Putamen (tissue), 1 donor: ENCODE data around the gene ENDOV.

Experiments
- DNase-seq: peaks from one replicate; pipeline ENCODE4 v3.0.0-alpha.2; 2016; ENCODE audit warnings: low spot score

The ENDOV gene

DNA sequence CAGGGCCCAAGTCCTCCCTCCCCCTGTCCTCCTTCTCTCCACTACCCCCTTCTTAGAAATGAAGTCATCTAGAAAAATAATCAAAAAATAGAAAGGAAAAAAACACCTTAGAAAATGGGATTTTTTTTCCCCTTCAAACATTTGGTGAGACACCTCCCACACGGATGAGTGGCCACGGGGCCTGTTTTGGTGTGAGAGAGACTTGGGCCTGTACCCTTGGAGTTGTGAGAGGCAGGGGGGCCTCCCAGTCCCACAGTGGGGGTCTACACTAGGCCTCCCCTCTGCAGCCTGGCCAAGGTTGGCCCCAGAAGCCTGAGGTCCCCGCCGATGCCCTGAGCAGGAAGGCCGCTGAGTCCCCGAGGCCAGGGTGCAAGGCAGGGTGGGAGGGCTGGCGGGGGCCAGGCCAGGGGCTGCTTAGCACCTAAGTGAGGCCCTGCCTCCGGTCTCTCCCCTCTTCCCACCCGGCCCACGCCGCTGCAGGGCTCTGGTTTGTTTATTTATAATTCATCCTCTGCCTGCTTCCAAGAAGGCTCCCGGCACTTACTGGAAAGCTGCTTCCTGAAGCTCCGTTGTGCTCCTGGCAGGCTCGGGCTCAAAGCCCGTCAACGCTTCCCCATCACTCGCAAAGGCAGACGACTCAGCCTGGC lies 35.1 kb downstream of the ENDOV start:
- DNase-seq: no peak

DNA sequence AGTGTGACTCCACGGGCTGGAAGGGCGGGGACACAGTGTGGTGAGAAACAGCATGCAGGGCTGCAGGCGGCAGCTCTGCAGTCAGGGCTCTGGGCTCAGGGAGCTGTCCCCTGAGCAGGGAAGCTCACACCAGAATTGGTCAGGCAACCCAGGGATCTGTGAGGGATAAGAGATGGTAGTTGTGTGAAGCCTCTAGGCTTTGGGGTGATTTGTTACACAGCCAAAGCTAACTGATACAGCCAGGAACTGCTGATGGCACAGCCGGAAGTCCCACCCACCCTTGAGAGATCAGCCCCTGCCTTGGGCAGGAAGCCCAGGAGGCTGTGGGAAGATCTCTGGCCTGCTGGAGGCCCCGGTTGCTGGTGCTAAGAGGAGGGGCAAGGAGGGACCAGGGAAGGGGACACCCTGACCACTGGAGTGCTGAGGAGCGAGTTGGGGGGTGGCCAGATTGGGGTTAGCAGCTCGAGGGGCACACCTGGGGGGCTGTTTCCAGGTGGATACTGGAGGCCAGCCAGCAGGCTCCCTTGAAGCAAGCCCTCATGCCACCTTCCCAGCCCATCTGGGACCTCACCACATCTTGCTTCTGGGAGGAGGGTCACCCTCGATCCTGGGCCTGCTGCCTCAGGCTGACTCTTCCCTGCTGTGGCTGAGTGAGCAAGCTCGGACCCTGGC lies 36.3 kb downstream of the ENDOV start:
- no peak for DNase-seq

DNA sequence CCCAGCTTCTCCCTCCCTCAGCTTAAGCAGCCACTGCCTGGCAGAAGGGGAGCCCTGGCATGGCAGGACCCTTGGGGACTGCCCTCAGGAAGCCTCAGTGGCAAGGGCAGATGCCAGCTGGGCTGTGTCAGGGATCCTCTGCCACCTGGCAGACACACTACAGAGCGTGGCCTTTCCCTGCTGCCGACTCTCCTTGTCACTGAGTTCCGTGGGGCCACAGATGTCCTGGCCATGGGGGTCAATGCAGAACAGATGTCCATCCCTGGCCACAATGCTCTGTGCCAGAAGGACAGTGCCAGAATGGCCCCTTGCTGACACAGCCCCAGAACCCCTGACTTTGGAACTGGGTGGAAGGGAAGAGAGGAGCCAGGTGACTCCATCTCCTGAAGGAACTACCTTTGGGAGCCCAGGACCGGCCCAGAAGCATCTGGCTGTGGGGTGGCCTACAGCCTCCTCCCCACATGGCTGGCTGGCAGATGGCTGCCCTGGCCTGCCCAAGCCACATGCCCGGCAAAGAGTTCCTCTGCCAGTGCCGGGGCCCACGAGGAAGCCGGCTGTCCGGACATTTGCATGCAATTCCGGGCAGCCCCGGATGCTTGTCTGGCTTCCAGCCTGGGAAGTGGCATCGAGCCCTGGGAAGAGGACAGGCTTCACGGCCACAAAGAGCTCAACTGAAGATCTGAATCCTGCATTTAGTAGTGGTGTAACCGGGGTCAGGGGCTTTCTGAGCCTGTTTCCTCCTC lies 37.4 kb downstream of the ENDOV start:
- no peak for DNase-seq

DNA sequence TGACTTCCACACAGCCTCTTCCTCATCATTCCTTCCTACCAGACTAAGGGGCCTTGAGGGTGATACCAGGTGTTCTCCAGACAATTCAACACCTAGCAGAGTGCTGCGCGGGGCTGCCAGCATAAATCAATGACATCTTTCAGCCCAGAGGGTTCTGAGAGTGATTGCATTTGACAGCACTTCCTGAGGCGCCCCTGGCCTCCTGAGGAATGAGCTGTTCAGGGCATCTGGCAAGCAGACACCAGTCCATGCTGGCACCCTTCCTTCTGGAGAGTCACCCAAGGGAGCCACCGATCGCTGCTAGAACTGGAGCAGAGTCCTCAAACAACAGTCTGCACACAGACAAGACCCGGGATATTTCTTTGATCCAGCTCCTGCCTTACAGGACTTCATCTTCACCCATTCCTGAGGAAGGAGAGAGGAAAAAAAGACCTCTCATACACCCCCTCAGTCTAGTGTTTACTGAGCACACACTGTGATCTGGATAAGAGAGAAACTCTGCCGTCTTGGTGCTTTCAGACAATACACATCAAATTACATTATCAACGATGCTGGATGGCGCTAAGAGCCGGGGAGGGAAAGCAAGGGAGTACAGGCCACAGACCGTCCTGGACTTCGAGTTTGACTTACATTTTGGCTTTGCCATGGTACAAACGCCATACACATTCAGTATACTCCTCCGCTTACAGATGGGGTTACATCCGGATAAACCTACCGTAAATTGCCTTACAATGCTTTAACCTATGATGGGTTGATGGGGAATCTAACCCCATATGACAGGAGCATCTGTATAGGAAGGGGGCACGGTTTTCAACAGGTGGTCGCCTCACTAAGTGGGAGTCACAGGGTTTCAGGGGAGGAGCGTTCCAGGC lies 38.4 kb downstream of the ENDOV start:
- DNase-seq: no peak

DNA sequence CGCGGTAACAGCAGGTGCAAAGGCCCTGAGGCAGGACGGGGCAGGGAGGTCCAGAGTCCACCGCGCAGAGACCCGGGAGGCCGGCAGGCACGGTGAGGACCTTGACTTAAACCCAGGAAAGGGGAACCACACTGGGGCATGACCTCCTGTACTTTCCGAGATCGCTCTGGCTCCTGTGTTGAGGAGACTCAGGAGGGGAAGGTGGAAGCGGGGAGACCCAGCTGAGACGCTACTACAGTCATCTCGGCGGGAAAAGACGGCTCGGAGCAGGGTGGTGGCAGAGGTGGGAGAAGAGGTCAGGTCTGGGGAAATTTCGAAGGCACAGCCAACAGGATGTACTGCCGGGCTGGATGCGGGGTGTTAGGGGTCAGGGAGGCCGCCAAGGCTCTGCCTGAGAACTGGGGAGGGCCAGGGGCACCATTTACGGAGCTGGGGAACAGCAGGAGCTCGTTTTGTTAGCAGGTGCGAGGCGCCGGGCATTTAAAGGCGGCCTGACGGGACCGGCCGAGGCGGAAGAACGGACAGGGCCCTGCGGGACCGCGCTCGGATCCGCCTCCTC lies 39.1 kb downstream of the ENDOV start:
- no peak for DNase-seq

DNA sequence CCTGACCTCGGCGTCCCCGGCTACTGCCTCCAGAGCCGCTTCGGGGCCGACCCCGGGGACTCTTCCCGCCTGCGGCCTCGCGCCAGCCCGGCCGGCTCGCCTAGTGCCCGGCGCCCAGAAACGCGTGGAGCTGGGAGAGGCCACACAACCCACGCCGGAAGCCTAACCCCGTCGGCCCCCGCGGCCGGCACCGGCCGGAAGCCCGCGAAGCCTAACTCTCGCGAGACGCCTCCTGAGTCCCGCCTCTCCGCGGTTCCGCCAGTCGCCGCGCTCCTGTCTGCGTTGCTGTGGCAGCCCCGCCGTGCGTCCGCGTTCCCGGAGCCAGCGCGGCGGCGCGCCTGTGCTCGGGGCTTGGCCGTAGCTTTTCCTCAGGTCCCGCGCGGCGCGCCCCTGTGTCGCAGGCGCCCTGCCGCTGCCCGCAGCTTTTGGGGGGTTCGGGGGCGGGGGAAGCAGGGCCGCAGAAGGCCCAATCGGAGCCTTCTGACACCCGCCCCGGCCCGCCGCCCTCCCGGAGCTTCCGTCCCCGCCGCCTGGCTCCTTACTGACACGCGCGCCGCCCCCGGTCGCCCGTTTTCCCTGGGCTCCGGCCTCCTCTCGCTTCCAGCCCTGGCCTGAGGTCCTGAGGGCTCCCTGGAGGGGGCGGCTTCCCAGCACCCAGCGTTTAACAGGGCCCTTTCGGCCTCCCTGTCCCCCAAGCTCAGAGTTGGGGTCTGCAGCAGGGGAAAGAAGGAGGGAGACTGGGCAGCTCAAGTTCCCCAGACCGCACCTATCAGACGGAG lies 39.8 kb downstream of the ENDOV start:
- DNase-seq: peak; percentile 95

DNA sequence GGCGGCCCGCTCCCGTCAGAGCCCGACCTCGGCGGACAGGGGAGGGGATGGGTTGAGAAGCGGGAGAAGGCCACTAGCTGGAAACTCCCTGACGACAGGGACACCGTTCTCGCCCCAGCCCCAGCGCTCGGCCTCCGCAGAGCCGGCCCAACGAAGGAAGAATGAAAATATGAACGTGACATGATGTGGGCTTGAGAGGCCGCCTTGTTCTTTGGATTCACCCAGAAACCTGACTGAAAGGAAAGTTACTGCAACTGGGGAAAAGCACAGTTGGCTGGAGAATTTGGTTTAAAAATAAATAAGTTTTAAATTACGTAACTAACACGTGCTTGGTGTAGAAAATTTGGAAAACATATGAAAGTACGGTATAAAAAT lies 40.4 kb downstream of the ENDOV start:
- DNase-seq: no peak

DNA sequence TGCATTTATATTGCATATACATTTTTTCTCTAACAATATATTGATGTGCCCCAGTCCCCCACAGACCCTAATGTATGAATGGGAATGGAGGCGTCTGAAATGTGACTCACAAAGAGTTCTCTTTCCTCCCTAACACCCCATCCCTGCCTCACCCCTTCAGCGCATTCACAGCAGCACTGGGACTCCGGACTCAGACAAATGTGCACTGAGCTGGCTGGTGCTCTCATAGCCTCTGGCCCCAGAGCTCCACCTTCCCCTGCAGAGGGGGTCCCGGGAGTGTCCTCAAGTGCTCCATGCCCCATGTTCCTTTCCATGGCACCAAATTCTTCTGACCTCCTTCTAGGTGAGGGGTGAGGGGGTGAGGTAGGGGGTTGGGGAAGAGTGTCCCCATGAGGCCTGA lies 40.8 kb downstream of the ENDOV start:
- DNase-seq: no peak

DNA sequence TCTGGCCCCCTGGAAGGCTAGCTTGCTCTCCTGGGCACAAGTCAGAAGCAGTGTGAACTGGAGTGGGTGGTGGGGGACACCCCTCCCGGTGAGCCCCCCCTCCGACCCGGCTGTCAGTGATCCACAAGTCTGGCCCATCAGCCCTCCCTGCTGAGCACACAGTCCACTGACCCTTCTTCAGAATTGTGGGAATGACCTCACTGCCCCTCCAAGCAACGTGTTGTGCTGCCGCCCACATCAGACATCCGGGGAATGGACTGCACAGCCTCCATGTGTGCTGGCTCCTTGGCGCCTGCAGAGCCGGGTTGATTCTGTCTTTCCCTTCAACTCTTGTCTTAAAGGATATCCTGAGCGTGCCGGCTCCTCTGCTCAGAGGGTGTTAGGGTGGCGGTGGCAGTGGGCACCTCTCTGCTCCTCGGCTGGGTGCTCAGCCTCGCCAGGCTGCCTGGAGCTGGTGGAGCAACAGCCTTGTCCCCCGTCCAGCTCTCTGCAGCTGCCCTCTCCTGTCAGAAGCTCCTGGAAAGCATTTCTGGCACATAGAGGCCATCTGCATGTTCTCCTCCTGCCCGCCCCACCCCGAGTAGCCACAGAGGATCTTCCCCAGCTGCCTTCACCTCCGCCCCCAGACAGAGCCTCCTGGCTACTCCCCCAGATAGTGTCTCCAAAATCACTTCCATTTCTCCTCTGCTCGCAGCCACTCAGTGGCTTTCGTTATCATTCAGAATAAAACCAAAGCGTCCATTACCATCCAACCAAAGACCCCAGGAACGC lies 41.7 kb downstream of the ENDOV start:
- DNase-seq: no peak

DNA sequence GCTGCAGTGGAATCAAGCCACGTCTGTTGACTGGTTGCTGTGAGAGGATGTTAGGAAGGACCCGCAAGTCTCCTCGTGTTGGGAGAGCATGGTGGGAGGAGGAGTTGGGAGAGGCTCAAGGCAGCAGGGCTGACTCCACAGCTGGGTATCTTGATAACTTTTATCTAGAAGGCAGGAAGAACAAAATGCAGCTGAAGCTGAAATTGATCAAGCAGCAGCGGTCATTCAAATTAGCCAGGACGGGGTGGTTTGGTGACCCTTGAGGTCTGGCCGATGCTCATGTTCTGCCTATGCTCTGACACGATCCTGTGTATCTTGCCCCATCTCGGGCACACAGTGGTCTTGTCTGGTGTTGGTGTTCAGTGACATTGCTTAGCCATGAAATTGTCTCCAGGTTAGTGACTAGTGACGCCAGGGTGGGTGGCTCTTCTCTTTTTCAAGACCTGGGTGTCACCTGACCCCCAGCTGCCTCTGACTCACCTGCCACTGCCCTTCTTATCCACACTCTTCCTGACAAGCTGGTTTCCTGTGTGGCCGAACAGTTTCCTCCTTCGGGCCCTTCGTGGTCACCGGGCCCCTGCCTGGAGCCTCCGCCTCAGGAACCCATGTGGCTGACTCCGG lies 42.4 kb downstream of the ENDOV start:
- no peak for DNase-seq

DNA sequence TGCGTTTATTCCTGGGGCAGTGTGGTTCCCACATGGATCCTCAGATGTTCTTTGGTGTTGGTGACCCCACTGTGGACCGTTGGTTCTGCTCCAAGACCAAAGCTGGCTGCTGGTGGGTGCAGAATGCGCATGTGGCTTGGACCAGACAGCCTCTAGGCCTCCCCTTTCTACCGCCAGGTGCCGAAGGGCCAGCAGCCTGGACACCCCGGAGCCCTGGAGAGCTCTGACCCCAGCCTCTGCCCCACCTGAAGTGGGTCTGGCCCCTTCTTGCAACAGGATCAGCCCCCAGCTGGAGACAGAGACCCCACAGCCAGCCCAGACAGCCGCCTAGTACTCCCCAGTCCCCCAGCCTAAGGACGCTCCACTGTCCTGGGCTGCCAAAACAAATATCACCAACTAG lies 43.0 kb downstream of the ENDOV start:
- no peak for DNase-seq

DNA sequence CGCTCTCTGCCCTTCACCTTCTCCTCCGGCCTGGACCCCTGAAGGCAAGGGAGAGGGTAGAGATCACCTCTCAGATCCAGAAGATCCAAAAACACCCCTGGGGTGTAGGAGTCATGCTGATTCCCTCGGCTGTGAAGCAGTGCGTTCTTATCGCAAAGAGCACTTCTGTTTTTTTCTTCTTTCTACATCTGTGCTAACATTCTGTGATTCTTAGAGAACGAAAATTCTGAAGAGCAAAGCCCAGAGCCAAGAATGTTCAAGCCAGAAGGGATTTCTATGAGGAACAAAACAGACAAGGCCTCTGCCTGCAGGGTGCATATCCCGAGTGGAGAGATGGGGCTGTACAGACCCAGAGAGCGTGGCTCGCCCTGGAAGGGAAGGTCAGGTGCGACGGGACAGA lies 44.3 kb downstream of the ENDOV start:
- no peak for DNase-seq

DNA sequence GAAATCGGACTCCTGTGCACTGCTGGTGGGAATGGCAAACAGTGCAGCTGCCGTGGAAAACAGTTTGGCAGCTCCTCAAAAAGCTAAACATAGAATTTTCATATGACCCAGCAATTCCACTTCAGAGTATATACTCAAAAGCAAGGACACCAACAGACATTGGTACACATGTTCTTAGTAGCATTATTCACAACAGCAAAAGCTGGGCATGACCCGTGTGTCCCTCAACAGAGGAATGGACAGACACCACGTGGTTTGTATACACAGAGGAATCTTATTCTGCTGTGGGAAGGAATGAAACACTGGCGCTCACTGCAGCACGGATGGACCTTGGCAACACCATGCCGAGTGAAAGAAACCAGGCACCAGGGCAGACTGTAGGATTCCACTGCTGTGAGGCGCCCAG lies 45.5 kb downstream of the ENDOV start:
- no peak for DNase-seq

DNA sequence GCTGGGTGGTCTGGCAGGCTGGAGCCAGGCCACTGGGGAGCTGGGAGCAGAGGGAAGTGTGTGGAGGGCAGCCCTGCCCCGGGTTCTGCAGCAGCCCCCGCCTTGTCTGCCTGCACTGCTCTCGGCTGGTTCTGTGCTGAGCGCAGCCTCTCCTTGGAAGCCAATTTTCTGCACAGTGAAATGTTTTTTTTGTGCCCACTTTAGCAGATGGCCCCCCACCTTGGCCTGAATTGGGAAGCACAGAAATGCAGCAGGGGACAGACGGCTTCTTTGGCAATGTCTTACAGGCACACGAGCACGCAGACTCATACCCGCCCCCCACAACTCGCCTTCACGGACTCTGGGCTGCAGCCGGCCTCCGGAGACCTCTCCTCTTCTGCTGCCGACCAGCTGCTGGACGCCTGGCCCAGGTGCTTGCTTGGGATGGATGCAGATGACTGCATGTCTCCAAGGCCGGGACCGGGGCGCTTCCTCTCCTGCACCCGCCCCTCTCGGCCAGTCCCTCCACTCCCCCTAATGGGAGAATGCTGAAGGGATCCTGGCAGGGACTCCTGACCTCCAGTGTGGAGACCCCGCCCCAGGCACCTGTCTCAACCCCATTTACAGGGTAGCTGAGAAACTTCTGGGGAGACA lies 46.7 kb downstream of the ENDOV start:
- DNase-seq: no peak

DNA sequence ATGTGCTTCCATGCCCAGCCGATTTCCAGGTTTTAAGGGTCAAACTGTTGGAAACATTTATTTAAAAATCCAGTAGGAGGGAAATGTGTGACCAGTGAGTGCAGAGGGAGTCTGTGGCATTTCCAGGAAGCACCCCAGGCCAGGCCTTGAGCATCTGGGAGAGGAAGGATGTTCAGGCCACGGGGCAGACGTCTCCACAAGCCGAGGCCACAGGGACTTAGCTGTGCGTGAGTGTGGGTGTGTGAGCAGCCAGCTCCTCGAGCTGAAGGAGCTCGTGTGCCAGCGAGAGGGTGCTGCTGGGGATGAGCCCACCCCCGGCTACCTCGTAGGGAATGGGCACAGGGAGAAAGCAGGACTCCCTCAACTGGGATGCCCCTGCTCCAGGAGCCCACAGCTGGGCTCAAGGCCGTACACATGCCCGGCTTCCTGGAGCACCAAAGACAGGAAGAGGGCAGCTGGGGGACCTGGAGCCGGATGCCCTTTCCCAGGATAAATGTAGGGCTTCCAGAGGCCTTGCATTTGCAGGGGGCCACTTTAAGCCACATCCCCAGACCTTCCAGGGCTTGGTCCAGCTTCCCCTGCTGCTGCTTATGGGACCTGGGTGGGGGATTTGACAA lies 48.9 kb downstream of the ENDOV start:
- no peak for DNase-seq

DNA sequence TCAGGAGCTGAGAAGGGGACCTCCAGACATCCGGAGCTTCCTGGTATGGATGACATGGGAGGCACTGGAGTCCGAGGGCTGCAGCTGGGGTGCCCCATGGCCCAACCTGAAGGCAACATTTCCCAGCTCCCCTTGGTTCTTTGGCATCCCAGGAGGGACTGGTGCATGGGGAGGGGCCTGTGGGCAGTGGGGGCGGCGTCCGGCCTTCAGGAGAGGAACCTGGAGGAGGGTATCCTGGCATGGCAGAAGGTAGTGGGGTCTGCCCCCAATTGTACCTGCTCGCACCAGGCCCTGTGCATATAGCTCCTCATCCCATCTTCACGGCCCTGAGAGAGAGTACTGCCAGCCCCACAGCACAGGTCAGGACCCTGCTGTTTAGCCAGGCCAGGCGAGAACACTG lies 49.5 kb downstream of the ENDOV start:
- DNase-seq: no peak

DNA sequence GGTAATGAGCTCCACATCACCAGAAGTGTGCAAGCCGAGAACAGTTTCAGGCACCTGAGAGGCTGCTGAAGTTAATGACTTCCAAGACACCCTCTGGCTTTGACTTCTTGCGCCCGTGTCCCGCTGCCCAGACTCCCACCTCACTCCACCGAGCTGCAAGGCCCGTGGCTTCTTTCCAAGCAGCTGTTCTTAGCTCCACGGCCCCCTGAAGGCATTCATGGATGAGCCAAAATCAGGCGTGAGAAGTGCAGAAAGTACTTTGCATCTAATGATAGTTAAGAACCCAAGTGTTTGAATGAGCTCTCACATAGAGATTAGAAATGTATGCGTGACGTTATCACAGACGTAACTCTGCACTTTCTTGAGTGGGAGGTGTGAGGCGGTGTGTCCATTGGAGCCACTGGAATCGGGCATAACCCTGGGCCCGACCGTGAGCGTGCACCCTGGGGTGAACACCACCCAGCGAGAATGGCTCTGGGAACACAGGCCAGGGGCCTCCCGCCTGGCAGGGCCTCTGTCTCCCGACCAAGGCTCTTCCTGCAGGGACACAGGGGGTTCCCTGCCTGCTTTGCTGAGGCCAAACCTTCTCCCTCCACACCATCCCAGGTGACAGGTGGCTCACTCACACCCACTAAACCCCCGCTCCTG lies 50.5 kb downstream of the ENDOV start:
- DNase-seq: no peak

DNA sequence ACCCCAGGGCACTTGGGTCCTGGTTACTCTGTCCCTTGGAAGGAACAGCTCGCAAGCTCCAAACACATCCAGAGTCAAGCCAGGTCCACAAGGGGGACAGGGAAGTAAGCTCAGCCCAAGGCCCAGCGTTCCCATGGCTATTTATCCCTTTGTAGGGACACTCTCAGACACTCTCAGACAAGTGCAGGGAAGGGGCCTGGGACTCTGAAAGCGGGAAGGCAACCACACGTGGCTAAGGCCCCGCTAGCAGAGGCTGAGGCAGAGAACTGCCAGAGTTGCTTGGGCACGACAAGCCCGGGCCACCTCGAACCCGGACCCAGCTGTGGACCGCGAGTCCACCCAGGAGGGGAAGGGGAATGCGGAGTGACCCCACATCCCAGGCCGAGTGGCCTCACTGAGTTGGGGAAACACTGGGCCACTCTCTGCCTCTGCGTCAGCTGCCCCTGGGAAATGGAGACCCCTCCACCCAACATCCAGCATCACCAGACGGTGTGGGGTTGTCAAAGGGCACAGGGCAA lies 51.3 kb downstream of the ENDOV start:
- no peak for DNase-seq
